ENCODE data around the gene NR2C2.
"Not testable (repeated sequence)": the region's sequence is repeated elsewhere in the genome, so short reads cannot be mapped to it uniquely, and the experiment has no call there.

NR2C2 gene

DNA sequence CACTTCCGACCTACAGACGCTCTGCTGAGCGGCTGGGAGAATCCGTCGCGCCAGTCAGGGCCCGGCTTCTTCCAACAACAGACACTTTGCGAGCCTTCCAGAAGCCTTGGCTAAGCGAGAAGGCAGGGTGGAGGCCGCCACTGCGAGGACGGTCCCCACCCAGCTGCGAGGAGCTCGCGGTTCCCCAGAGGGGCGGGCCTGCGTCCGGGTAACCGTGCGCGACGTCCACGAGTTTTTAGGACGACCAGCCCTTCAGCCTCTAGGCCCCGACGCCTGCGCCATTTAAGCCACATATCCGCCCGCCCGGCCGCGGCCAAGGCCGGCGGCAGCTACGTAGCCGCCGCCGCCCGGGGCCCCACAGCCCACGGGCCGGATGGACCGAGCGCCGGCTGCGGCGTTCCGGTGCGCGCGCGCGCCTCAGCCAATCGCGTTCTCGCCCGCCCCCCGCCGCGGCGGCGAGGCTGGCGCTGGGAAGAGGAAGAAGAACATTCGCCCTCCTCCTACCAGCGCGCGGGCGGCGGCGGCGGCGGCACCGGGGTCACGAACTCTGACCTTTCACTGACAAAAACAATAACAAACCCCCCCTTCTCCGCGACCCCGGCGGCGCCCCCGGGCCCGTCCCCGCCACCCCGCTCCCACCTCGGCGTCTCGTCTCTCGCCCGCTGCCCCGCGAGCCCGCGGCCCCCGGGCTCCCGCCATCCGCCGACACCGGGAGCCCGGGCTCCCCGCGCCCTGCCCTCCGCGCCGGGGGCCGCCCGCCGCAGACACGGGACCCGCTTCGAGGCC, at the start of gene NR2C2:
Gene NR2C2 (plus strand): TSS at position 484 of the 786 bp plus-strand sequence. CDS start 56,332 bp downstream, outside the sequence.
- Mint-ChIP-seq H3K27ac (peak within 1 kb of the TSS; percentile 100), H3K36me3 (ENCODE audit: low read depth) (peaks cover 30% of the 10 kb centered on the region), H3K4me3 (peak within 1 kb of the TSS; percentile 98), H3K9me3 (no peaks in the 10 kb centered on the region), H3K4me1 (ENCODE audit: low read depth) (peaks cover 25% of the 10 kb centered on the region), H3K27me3 (ENCODE audit: low read depth) (no peaks in the 10 kb centered on the region)

DNA sequence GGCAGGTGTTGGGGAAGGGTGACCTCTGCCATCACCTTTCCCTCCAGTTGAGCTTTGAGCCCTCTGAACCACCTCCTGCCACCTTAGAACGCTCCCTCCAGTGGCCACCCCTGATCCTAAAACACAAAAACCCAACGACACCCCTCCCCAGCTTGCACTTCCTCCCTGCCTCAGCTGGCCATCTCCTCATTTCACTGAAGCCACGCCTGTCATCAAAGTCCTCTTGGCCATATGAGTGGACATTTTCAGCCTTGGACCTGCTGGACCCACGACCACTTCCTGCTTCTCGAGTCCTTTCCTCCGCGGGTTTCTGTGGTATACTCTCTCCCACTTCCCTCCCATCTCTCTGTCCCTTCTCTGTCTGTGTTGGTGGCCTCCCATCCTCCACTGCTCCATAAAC, 48.5 kb upstream of the NR2C2 start:
- Mint-ChIP-seq H3K27me3 (ENCODE audit: low read depth) (peaks cover 21% of the 10 kb centered on the region), H3K4me3 (no peak overlapping the region), H3K36me3 (ENCODE audit: low read depth) (no peaks in the 10 kb centered on the region), H3K4me1 (ENCODE audit: low read depth) (no peaks in the 10 kb centered on the region), H3K27ac (no peak overlapping the region), H3K9me3 (no peaks in the 10 kb centered on the region)

DNA sequence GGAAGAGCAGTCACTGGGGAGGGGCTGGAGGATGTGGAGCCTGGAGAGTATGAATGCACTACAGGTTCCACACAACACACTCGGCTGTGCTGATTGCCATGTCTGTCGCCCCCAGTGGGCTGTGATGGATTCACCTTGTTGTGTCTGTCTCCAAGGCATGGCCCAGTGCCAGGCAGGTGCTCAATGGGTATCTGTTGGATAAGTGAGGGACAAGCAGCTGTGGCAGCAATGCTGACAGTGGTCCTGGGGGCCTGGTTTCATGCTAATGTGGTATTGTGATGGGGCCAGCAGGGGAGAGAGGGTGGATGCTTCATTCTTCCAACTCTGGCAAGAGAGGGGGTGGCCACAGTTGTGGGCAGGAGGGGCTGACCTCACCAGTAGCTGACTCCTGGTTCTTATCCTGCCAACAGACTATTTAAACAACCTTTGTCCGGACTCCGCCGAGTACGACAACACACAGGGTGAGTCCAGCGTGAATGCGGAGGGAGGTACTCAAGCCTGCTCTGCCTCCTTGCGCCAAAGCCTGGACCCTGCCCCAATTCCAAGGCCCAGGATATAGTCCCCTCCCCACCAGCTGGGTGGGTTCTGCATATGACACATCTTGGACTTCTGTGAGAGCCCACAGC, 47.3 kb upstream of the NR2C2 start:
- Mint-ChIP-seq H3K4me1 (ENCODE audit: low read depth) (no peaks in the 10 kb centered on the region), H3K27me3 (ENCODE audit: low read depth) (peaks cover 23% of the 10 kb centered on the region), H3K4me3 (no peak overlapping the region), H3K36me3 (ENCODE audit: low read depth) (no peaks in the 10 kb centered on the region), H3K9me3 (peaks cover 2% of the 10 kb centered on the region), H3K27ac (no peak overlapping the region)

DNA sequence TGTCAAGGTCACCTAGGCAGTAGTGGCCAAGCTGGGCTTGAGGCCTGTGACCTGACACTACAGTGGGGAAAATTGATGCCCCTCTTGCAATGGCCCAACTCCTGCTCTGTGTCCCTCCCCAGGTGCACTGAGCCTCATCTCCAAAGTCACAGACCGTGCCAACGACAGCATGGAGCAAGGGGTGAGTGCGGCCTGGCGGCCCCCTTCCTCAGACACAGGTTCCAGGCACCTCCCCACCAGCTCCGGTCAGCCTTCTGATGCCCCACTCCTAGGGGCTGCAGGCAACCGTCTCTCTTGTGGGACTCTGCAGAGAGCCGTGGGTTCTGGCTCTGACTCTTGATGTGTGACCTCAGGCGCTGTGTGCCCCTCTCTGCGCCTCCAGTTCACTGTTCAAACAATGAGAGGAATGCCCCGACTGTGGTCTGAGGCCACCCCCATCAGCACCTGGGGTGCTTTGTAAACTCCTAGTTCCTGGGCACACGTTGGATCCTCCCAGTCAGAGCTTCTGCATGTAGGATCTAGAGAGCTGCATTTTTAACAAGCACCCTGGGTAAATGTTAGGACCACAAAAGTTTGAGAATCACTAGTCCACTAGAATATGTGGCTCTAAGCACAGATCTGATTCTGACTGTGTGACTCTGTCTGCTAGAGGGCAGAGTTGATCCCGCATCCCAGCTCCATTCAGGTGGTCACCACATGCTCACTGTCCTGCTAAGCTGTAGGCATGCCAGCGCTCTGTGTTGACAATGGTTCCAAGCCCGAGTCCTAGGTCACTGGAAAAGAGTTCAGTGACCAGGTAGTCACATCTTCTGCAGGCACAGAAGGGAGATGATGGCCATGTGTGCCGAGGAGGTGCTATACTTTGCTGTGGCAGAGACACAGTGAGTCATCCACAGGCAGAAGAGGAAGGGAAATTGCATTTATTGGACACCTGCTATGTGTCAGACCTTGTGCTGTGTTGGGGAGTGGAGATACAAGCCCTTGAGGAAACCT, 46.2 kb upstream of the NR2C2 start:
- H3K4me1 Mint-ChIP-seq (ENCODE audit: low read depth) = no peaks in the 10 kb centered on the region
- no peaks in the 10 kb centered on the region for H3K36me3 Mint-ChIP-seq (ENCODE audit: low read depth)
- peaks cover 8% of the 10 kb centered on the region for H3K9me3 Mint-ChIP-seq
- peaks cover 25% of the 10 kb centered on the region for H3K27me3 Mint-ChIP-seq (ENCODE audit: low read depth)
- no peak overlapping the region for H3K27ac Mint-ChIP-seq
- H3K4me3 Mint-ChIP-seq = no peak overlapping the region

DNA sequence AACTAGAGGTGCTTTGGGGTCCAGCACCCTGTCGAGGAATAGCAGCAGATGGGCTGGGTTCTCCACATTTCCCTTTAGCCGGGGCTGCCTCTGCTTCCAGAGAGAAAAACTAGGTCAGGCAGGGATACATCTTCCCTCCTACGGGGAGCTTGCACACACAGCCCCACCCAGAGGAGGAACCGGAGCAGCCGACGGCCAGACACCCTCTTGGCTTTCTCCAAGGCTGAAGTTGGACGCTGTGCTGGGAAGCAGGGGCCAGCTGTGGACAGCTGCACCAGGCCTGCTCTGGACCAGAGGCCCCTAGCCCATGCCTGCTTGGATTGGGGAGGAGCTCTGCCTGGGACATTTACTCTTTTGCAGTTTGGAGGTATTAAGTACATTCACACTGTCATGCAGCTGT, 44.7 kb upstream of the NR2C2 start:
- H3K27me3 Mint-ChIP-seq (ENCODE audit: low read depth) = peaks cover 18% of the 10 kb centered on the region
- no peaks in the 10 kb centered on the region for H3K4me1 Mint-ChIP-seq (ENCODE audit: low read depth)
- no peak overlapping the region for H3K27ac Mint-ChIP-seq
- no peaks in the 10 kb centered on the region for H3K36me3 Mint-ChIP-seq (ENCODE audit: low read depth)
- peaks cover 8% of the 10 kb centered on the region for H3K9me3 Mint-ChIP-seq
- H3K4me3 Mint-ChIP-seq = no peak overlapping the region

DNA sequence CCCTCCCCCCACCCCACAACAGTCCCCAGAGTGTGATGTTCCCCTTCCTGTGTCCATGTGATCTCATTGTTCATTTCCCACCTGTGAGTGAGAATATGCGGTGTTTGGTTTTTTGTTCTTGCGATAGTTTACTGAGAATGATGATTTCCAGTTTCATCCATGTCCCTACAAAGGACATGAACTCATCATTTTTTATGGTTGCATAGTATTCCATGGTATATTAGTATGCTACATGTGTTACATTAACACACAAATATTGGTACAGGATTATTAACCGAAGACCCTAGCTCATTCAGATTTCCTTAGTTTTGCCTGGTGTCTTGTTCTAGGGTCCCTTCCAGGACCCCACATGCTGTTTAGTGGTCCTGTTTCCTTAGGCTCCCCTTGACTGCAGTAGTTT, 43.9 kb upstream of the NR2C2 start:
- peaks cover 18% of the 10 kb centered on the region for H3K27me3 Mint-ChIP-seq (ENCODE audit: low read depth)

DNA sequence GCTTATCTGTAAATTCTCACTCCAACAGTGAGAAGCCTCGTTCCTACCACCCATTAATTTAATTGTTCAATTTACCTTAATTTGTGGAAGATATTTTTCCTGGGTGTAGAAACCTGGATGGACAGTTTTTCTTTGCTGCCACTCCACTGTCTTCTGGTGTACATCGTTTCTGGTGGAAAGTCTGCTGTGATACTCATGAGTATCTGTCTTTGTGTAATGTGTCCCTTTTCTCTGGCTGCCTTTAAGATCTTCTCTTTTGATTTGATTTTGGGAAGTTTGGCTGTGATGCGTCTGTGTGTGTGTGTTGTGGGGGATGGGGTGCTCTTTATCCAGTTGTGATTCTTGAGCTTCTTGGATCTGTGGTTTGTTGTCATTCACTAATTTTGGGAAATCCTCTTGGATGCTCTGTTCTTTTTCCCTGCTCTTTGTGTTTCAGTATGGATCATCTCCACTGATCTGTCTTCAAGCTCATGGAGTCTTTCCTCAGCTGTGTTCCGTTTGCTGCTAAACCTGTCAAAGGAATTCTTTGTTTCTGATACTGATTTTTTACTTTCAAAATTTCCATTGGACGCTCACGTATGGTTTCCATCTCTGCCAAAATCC, 42.2 kb upstream of the NR2C2 start:
- H3K9me3 Mint-ChIP-seq = peaks cover 8% of the 10 kb centered on the region
- H3K4me3 Mint-ChIP-seq = no peak overlapping the region
- peaks cover 12% of the 10 kb centered on the region for H3K27me3 Mint-ChIP-seq (ENCODE audit: low read depth)
- no peak overlapping the region for H3K27ac Mint-ChIP-seq
- H3K4me1 Mint-ChIP-seq (ENCODE audit: low read depth) = no peaks in the 10 kb centered on the region
- H3K36me3 Mint-ChIP-seq (ENCODE audit: low read depth) = no peaks in the 10 kb centered on the region

More for the DNA sequence above, 43.9 kb upstream of the NR2C2 start:
- not testable (repeated sequence) for H3K27ac Mint-ChIP-seq; H3K9me3 Mint-ChIP-seq; H3K4me1 Mint-ChIP-seq (ENCODE audit: low read depth); H3K4me3 Mint-ChIP-seq; H3K36me3 Mint-ChIP-seq (ENCODE audit: low read depth)

DNA sequence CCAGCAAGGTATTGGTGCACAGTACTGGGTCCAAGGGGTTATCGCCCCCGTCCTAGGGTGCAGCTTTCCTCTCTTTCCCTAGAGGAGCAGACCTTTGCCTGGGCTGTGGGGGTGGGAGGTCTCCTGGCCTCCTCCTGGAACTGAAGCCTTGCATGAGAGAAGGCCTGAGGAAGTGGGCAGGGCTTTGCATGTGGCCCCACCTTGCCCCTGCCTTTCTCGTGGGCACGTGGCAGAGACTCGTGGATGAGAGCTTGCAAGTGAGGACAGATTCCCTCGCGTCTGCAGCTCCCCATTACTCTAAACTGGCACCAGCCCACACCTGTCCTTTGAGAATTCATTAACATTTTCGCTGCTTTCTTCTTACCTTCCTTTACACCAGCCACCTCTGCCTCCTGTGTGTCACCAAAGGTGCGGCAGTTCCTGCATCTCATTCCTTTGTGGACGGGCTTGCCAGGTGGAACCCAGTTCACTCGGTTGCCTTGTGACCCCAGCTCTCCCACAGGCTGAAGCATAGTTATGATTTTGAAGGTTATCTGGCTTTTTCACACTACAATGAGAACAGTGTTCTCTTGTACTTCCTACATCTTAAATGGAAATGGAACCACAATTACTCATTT, 40.9 kb upstream of the NR2C2 start:
- Mint-ChIP-seq H3K36me3 (ENCODE audit: low read depth) (no peaks in the 10 kb centered on the region), H3K4me1 (ENCODE audit: low read depth) (no peaks in the 10 kb centered on the region), H3K27me3 (ENCODE audit: low read depth) (peaks cover 12% of the 10 kb centered on the region), H3K9me3 (peaks cover 8% of the 10 kb centered on the region), H3K4me3 (no peak overlapping the region), H3K27ac (no peak overlapping the region)

DNA sequence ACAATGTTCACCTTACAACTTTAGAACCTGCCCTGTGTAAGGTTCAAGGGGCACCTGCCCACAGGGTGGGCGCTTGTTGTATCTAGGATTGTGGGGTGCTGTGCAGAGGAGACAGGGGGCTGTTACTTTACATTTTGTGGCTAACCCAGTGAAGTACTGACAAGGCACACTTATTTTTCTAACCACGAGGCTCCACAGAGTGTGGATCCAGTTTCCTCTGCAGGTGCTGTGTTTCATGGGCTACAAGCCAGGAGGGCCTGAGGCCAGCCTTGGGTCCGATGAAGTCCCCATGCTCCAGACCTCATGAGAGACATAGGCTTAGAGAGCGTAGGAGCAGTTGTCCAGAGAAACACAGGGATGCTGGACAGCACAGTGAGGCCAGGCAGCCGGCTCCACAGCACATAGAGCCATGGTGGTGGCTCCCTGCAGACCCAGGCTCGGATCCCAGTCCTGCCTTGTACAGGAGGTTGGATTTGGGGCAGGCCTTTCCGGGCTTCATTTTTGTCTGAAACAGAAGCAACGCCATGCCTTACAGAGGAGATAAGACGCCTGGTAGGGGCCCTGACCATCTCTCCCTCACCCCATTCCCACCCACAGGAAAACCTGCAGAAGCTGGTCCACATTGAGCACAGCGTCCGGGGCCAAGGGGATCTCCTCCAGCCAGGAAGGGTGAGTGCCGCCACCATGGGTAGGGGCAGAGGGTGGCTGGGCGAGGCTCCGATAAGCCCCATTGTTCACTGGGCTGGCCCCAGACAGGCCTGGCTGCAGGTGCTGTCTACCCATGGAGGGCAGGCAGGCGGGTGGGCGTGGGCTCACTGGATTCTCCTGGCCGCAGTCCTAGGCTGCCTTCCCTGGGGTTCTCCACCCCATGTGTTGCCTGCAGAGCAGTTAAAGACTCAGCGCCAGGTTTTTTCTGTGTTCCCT, 40.1 kb upstream of the NR2C2 start:
- Mint-ChIP-seq H3K4me3 (no peak overlapping the region), H3K27ac (no peak overlapping the region), H3K4me1 (ENCODE audit: low read depth) (no peaks in the 10 kb centered on the region), H3K36me3 (ENCODE audit: low read depth) (no peaks in the 10 kb centered on the region), H3K9me3 (peaks cover 8% of the 10 kb centered on the region), H3K27me3 (ENCODE audit: low read depth) (peaks cover 12% of the 10 kb centered on the region)

DNA sequence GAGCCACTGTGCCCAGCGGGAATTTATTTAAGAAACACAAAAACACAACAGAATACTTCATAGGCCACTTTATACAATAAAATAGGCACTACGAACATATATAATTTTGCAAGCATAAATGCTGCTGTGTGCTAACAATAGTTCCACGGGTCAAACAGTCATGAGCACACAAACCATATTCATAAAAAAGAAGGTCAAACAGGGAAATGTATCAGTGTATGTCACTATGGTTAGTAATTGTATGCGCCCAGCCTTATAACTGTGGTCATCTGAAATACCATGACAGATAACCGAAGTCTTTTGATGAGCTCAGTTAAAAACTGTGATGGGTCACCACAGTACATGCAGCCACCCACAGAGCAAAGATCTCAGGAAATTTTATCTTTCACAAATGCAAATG, 38.1 kb upstream of the NR2C2 start:
- no peaks in the 10 kb centered on the region for H3K36me3 Mint-ChIP-seq (ENCODE audit: low read depth)
- H3K9me3 Mint-ChIP-seq = peaks cover 8% of the 10 kb centered on the region
- no peaks in the 10 kb centered on the region for H3K4me1 Mint-ChIP-seq (ENCODE audit: low read depth)
- no peak overlapping the region for H3K4me3 Mint-ChIP-seq
- peaks cover 11% of the 10 kb centered on the region for H3K27me3 Mint-ChIP-seq (ENCODE audit: low read depth)
- H3K27ac Mint-ChIP-seq = no peak overlapping the region

DNA sequence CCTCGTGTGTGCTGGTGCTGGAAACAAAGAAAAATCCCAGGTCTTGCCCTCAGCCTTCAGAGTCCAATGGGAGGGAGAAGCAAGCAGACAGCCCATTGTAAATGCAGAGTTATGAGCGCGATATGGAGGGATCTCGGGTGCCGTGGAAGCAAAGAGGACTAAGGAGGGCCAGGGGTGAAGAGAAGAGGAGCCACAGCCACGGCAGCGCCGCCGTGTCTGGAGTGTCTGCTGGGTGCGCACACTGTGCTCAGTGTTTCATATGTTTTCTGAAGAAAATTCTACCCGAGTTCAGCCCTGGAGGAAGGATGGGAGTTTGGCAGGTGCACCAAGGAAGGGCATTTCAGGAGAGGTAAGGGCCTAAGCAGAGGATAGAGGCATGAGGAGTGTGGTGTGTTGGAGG, 35.7 kb upstream of the NR2C2 start:
- no peaks in the 10 kb centered on the region for H3K27me3 Mint-ChIP-seq (ENCODE audit: low read depth)
- no peaks in the 10 kb centered on the region for H3K9me3 Mint-ChIP-seq
- no peaks in the 10 kb centered on the region for H3K36me3 Mint-ChIP-seq (ENCODE audit: low read depth)
- no peak overlapping the region for H3K4me3 Mint-ChIP-seq
- H3K27ac Mint-ChIP-seq = no peak overlapping the region
- no peaks in the 10 kb centered on the region for H3K4me1 Mint-ChIP-seq (ENCODE audit: low read depth)

DNA sequence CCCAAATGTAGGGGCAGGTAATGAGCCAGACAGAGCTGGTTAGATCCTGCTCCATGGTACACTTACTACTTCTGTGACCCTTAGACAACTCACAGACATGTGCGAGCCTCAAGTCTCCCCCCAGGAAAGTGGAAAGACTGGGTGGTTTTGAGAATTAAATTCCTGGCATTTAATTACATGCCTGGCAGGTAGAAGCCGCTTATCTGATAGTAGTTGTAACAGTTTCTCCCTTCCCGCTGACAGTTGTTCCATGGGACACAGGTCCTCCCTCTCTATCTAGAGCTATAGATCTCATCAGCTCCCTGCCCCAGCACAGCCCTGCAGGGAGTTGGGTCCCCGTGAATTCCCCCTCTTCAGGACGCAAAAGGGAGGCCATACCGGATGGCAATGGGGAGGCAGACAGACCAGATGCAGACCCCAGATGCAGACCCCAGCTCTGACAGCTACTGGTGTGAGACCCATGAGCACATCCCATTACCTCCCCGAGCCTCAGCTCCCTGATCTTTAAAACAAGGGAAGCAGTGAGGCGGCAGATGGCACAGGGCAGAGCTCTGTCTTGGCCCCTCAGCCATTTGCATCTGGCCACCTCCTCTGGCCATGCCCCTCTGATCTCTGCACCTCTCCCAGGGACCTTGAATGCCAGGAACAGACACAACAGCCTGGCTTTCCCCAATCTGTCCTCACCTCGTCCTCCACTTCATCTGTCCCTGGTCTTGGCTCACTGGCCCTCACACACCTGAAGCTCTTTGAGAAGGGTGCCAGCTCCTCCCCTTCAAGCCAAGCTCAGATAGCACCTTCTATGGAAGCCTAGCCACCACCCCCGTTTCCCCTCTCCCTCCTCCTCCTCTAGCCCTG, 34.1 kb upstream of the NR2C2 start:
- Mint-ChIP-seq H3K36me3 (ENCODE audit: low read depth) (no peaks in the 10 kb centered on the region), H3K4me3 (no peak overlapping the region), H3K9me3 (no peaks in the 10 kb centered on the region), H3K4me1 (ENCODE audit: low read depth) (no peaks in the 10 kb centered on the region), H3K27ac (no peak overlapping the region), H3K27me3 (ENCODE audit: low read depth) (no peaks in the 10 kb centered on the region)
